H1 (cell line): Measurements from ENCODE around the gene CCDC88A. TPM values are rescaled to one million over a fixed set of nuclear protein-coding genes. Genes with fewer than 3 reads are reported as not detected.

Source experiments
- CTCF ChIA-PET: fragments of 300-600 bp; sonication (Branson Sonifier 250); formaldehyde crosslinking; loops from one replicate; lab custom pipeline; 2021; ENCODE audit not compliant: partially characterized antibody; lab: Charles Lee
- POLR2A ChIA-PET: fragments of 300-600 bp; sonication (Branson Sonifier 250); formaldehyde crosslinking; loops from one replicate; lab custom pipeline; 2021; ENCODE audit warnings: inconsistent platforms; ENCODE audit not compliant: partially characterized antibody; lab: Charles Lee
- DNase-seq, 2 experiments: peaks; one replicate each; pipeline versions ENCODE4 v3.0.0 to v3.0.0-alpha.2; 2010 to 2022; ENCODE audit warnings: low spot score in 2 of 2, low read depth in 1 of 2, mixed read lengths in 1 of 2
- FAIRE-seq: peaks from 2 replicates; lab custom pipeline; 2011; peaks lifted over from hg19 to GRCh38; lab: Jason Lieb, UNC
- H2AFZ ChIP-seq: 2 replicates; pipeline ENCODE4 v1.8.1; 2012; ENCODE audit warnings: low read length, inconsistent platforms
- H2AK5ac ChIP-seq: 2 replicates; pipeline ENCODE4 v1.6.1; 2013; ENCODE audit warnings: low read depth, low read length
- H2BK120ac ChIP-seq: replicated peaks from 2 replicates; pipeline ENCODE3; 2013; ENCODE audit warnings: low read depth, low read length, inconsistent platforms
- H2BK12ac ChIP-seq: 2 replicates; pipeline ENCODE4 v1.6.1; 2013; ENCODE audit warnings: low read depth, low read length
- H2BK15ac ChIP-seq: 2 replicates; pipeline ENCODE4 v1.6.1; 2013; ENCODE audit warnings: low read length
- H2BK20ac ChIP-seq: 2 replicates; pipeline ENCODE4 v1.6.1; 2013; ENCODE audit warnings: low read length
- H2BK5ac ChIP-seq: 2 replicates; pipeline ENCODE4 v1.6.1; 2013; ENCODE audit warnings: low read depth, low read length
- H3K14ac ChIP-seq: 2 replicates; pipeline ENCODE4 v1.6.1; 2013; ENCODE audit warnings: inconsistent platforms; ENCODE audit not compliant: insufficient read length
- H3K18ac ChIP-seq: 2 replicates; pipeline ENCODE4 v1.6.1; 2013; ENCODE audit warnings: low read length; ENCODE audit errors: extremely low read depth
- H3K23ac ChIP-seq: 2 replicates; pipeline ENCODE4 v1.6.1; 2013; ENCODE audit warnings: inconsistent platforms; ENCODE audit not compliant: insufficient read length
- H3K23me2 ChIP-seq: 2 replicates; pipeline ENCODE4 v1.6.1; 2013; ENCODE audit warnings: low read depth, low read length
- H3K27ac ChIP-seq: 2 replicates; pipeline ENCODE4 v1.6.1; 2011; ENCODE audit warnings: low read depth, low read length, inconsistent platforms
- H3K27me3 ChIP-seq, 4 experiments: replicated peaks in 1 of 4; 1 replicate in 1 of 4; 2 replicates in 3 of 4; pipeline versions ENCODE4 v1.6.1 to v1.8.1; 2011 to 2013; ENCODE audit warnings: low read length in 3 of 4, mild to moderate bottlenecking in 3 of 4, inconsistent platforms in 2 of 4, mixed read lengths in 2 of 4, moderate library complexity in 1 of 4; ENCODE audit not compliant: control insufficient read depth in 3 of 4, insufficient read depth in 3 of 4; ENCODE audit errors: extremely low read depth in 1 of 4
- H3K36me3 ChIP-seq, 4 experiments: 2 replicates each; pipeline versions ENCODE4 v1.6.1 to v1.8.1; 2011 to 2013; ENCODE audit warnings: mild to moderate bottlenecking in 4 of 4, low read length in 3 of 4, moderate library complexity in 2 of 4, control low read depth in 1 of 4, inconsistent platforms in 1 of 4; ENCODE audit not compliant: insufficient read depth in 4 of 4, control insufficient read depth in 2 of 4
- H3K4ac ChIP-seq: replicated peaks from 2 replicates; pipeline ENCODE3; 2013; ENCODE audit warnings: low read length, low read depth, mixed read lengths, inconsistent platforms; ENCODE audit not compliant: insufficient read length
- H3K4me1 ChIP-seq, 4 experiments: replicated peaks in 1 of 4; 1 replicate in 1 of 4; 2 replicates in 3 of 4; pipeline versions ENCODE4 v1.6.1 to v1.8.1; 2011 to 2013; ENCODE audit warnings: low read length in 3 of 4, inconsistent platforms in 2 of 4, mixed read lengths in 1 of 4; ENCODE audit not compliant: insufficient read depth in 4 of 4, control insufficient read depth in 3 of 4
- H3K4me2 ChIP-seq, 2 experiments: 2 replicates each; pipeline versions ENCODE4 v1.6.1 to v1.8.1; 2011 to 2013; ENCODE audit warnings: low read depth in 2 of 2, low read length in 2 of 2, control low read depth in 1 of 2, inconsistent platforms in 1 of 2, mild to moderate bottlenecking in 1 of 2; ENCODE audit not compliant: insufficient read depth in 1 of 2
- H3K4me3 ChIP-seq, 4 experiments: fragments of 200-600, 300-600 bp in 1 of 4; sonication (generic), shearing (Covaris generic), sonication (Bioruptor Twin) in 1 of 4; 2 replicates each; pipeline versions ENCODE4 v1.5.1 to v1.8.1; 2011 to 2016; ENCODE audit warnings: low read length in 4 of 4, low read depth in 3 of 4, control low read depth in 2 of 4, inconsistent platforms in 2 of 4, mild to moderate bottlenecking in 2 of 4, mixed read lengths in 1 of 4, moderate library complexity in 1 of 4; ENCODE audit not compliant: insufficient read depth in 2 of 4; ENCODE audit errors: extremely low read depth in 1 of 4
- H3K56ac ChIP-seq: replicated peaks from 2 replicates; pipeline ENCODE3; 2013; ENCODE audit warnings: low read depth, mild to moderate bottlenecking, mixed read lengths, low read length, inconsistent platforms; ENCODE audit not compliant: insufficient read length
- H3K79me1 ChIP-seq: 2 replicates; pipeline ENCODE4 v1.6.1; 2013; ENCODE audit warnings: low read depth, low read length, control low read depth
- H3K79me2 ChIP-seq, 2 experiments: 2 replicates each; pipeline versions ENCODE4 v1.6.1 to v1.8.1; 2012 to 2013; ENCODE audit warnings: low read length in 2 of 2, mild to moderate bottlenecking in 2 of 2, inconsistent platforms in 1 of 2; ENCODE audit not compliant: insufficient read depth in 2 of 2, control insufficient read depth in 1 of 2
- H3K9ac ChIP-seq, 4 experiments: replicated peaks in 1 of 4; 1 replicate in 1 of 4; 2 replicates in 3 of 4; pipeline versions ENCODE4 v1.6.1 to v1.8.1; 2011 to 2013; ENCODE audit warnings: low read depth in 3 of 4, low read length in 3 of 4, control low read depth in 2 of 4, mild to moderate bottlenecking in 2 of 4, moderate library complexity in 2 of 4, inconsistent platforms in 1 of 4; ENCODE audit errors: extremely low read depth in 1 of 4
- H3K9me3 ChIP-seq, 2 experiments: 2 replicates each; pipeline versions ENCODE4 v1.6.1 to v1.8.1; 2012 to 2013; ENCODE audit warnings: mild to moderate bottlenecking in 2 of 2, moderate library complexity in 2 of 2, control low read depth in 1 of 2, inconsistent platforms in 1 of 2, low read depth in 1 of 2, low read length in 1 of 2, mixed read lengths in 1 of 2; ENCODE audit not compliant: insufficient read depth in 2 of 2
- H4K20me1 ChIP-seq, 2 experiments: replicated peaks in 1 of 2; 2 replicates each; pipeline versions ENCODE3 to v1.8.1; 2011 to 2013; ENCODE audit warnings: inconsistent platforms in 2 of 2, low read length in 2 of 2, mild to moderate bottlenecking in 1 of 2; ENCODE audit not compliant: insufficient read depth in 2 of 2, control insufficient read depth in 1 of 2
- H4K5ac ChIP-seq: 2 replicates; pipeline ENCODE4 v1.6.1; 2013; ENCODE audit warnings: low read length, low read depth, mixed read lengths, inconsistent platforms; ENCODE audit not compliant: insufficient read length
- H4K8ac ChIP-seq: 2 replicates; pipeline ENCODE4 v1.8.0; 2013; ENCODE audit warnings: mild to moderate bottlenecking, moderate library complexity, low read length, inconsistent platforms; ENCODE audit not compliant: insufficient read depth; ENCODE audit errors: extremely low read depth
- H4K91ac ChIP-seq: replicated peaks from 2 replicates; pipeline ENCODE3; 2013; ENCODE audit warnings: low read length, mixed read lengths, inconsistent platforms; ENCODE audit not compliant: insufficient read length
- ATF2 ChIP-seq: IDR thresholded peaks from 2 replicates; pipeline ENCODE4 v1.6.1; 2012; ENCODE audit warnings: low read length, inconsistent platforms
- CTBP2 ChIP-seq: IDR thresholded peaks from 2 replicates; pipeline ENCODE4 v1.7.0; 2011; ENCODE audit warnings: borderline replicate concordance, mild to moderate bottlenecking, moderate library complexity, mixed read lengths, low read length; ENCODE audit not compliant: insufficient read depth, insufficient read length
- GABPA ChIP-seq: IDR thresholded peaks from 2 replicates; pipeline ENCODE4 v1.6.1; 2011; ENCODE audit warnings: mild to moderate bottlenecking, low read length, moderate library complexity, borderline replicate concordance; ENCODE audit not compliant: insufficient read depth
- MAX ChIP-seq: IDR thresholded peaks from 2 replicates; pipeline ENCODE4 v1.6.1; 2012; ENCODE audit warnings: inconsistent platforms
- NRF1 ChIP-seq: IDR thresholded peaks from 2 replicates; pipeline ENCODE4 v1.6.1; 2011; ENCODE audit warnings: mild to moderate bottlenecking, low read depth, low read length, improper control_type of control experiment
- SIN3A ChIP-seq, 2 experiments: IDR thresholded peaks in 1 of 2; conservative IDR thresholded peaks in 1 of 2; 2 replicates each; pipeline ENCODE4 v1.6.1; 2011 to 2012; ENCODE audit warnings: low read length in 2 of 2, improper control_type of control experiment in 1 of 2, low read depth in 1 of 2, mild to moderate bottlenecking in 1 of 2
- SRF ChIP-seq: IDR thresholded peaks from 2 replicates; pipeline ENCODE4 v1.6.1; 2011; ENCODE audit warnings: mild to moderate bottlenecking, low read depth, low read length, moderate library complexity
- SUZ12 ChIP-seq: fragments of 200-600 bp; sonication (generic); IDR thresholded peaks from 2 replicates; pipeline ENCODE4 v1.6.1; 2012; ENCODE audit warnings: mild to moderate bottlenecking, inconsistent platforms, low read length, moderate library complexity, mixed read lengths
- TBP ChIP-seq: IDR thresholded peaks from 2 replicates; pipeline ENCODE4 v1.6.1; 2011; ENCODE audit warnings: low read depth, low read length, improper control_type of control experiment
- TCF12 ChIP-seq: IDR thresholded peaks from 2 replicates; pipeline ENCODE4 v1.6.1; 2011; ENCODE audit warnings: low read depth, mild to moderate bottlenecking, low read length
- YY1 ChIP-seq: IDR thresholded peaks from 2 replicates; pipeline ENCODE4 v1.6.1; 2011; ENCODE audit warnings: low read depth, mild to moderate bottlenecking, low read length
- polyA plus RNA-seq, 7 experiments: library from polyadenylated mRNA; depleted of rRNA in 3 of 7; stranded (reverse) in 5 of 7; unstranded in 2 of 7; fragments of >200 nt in 5 of 7; fragments of 200-250 nt in 2 of 7; gene quantifications; 1 replicate in 5 of 7; 2 replicates in 1 of 7; 4 replicates in 1 of 7; pipeline versions ENCODE4 v1.2.1 to v1.2.3, GENCODE V29; 2011 to 2013; ENCODE audit warnings: missing spikeins in 2 of 7, mixed read lengths in 2 of 7
- total RNA-seq: library from RNA; stranded (reverse); fragmentation: NEBNext Ultra II Directional; extraction: Animal tissue kit (Norgen Biotek cat#: 25700); gene quantifications from 2 replicates; pipeline ENCODE4 v1.2.1, GENCODE V29; 2021
- TF ChIP-seq, protein P1 (sequence below): IDR thresholded peaks from 2 replicates; pipeline ENCODE4 v1.6.1; 2011; ENCODE audit warnings: low read length, improper control_type of control experiment

CCDC88A gene
- total and polyA plus RNA-seq, 2 of the 8 experiments (the other 6 are each of a cell fraction or from before 2014, with no cell fraction given): 27.0 to 98.0 TPM

GRCh38 chr2:55399815-55400214 is 19.8 kb downstream of the CCDC88A start:
- Histone ChIP-seq H3K23me2 (no peaks in the 10 kb centered on the region), H3K4me2 (no peak overlapping the region), H3K23ac (no peak overlapping the region), H2BK120ac (no peak overlapping the region), H2BK5ac (no peak overlapping the region), H2AK5ac (no peak overlapping the region), H3K4me3 (no peak overlapping the region), H4K8ac (no peak overlapping the region), H3K79me1 (no peaks in the 10 kb centered on the region), H2BK20ac (no peak overlapping the region), H2AFZ (no peak overlapping the region), H3K27ac (no peak overlapping the region), H3K9ac (no peak overlapping the region), H4K5ac (no peak overlapping the region), H3K4me1 (no peaks in the 10 kb centered on the region), H3K27me3 (no peaks in the 10 kb centered on the region), H2BK12ac (no peak overlapping the region), H3K56ac (no peak overlapping the region), H3K36me3 (peaks cover 0 to 4% (median 1%) of the 10 kb centered on the region in 4 experiments; a peak in 1 of 8 replicates), H3K9me3 (no peaks in the 10 kb centered on the region), H3K79me2 (peaks cover 0 to 22% of the 10 kb centered on the region in 2 experiments; a peak in 2 of 4 replicates), H4K91ac (no peak overlapping the region), H4K20me1 (peaks cover 0 to 2% of the 10 kb centered on the region in 2 experiments), H3K14ac (no peak overlapping the region), H2BK15ac (no peak overlapping the region), H3K4ac (no peak overlapping the region), H3K18ac (no peak overlapping the region)
- DNase-seq (no peak), FAIRE-seq (no peak)
- ChIA-PET POLR2A (no interaction called here), CTCF (interaction anchor here (0.7 kb wide), 1 partner anchor 127 kb away, joined by 3 read pairs; no protein-coding TSS in a partner anchor)
- TF ChIP-seq SRF (no peak), CTBP2 (no peak), NRF1 (no peak), ATF2 (no peak), SIN3A (conservative IDR thresholded peaks at IDR 0.05 in 1 of 2, IDR thresholded peaks at IDR 0.05 in 1 of 2; ENCODE audit: low read depth in 1 of 2, low read length in 2 of 2) (no peak), TCF12 (no peak), SUZ12 (no peak), GABPA (no peak), MAX (no peak), TBP (no peak), YY1 (no peak)
- TF ChIP-seq, protein P1, sequence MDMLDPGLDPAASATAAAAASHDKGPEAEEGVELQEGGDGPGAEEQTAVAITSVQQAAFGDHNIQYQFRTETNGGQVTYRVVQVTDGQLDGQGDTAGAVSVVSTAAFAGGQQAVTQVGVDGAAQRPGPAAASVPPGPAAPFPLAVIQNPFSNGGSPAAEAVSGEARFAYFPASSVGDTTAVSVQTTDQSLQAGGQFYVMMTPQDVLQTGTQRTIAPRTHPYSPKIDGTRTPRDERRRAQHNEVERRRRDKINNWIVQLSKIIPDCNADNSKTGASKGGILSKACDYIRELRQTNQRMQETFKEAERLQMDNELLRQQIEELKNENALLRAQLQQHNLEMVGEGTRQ: no peak
